Colon (tissue), 2 donors: ENCODE measurements around the gene MYH2.
"Not testable (repeated sequence)": the region's sequence is repeated elsewhere in the genome, so short reads cannot be mapped to it uniquely, and the experiment has no call there.

ENCODE experiments used
- FAIRE-seq: peaks from 2 replicates; lab custom pipeline; 2012; peaks lifted over from hg19 to GRCh38; lab: Jason Lieb, UNC
- donor health status: control.
- donor health status: control.

Gene MYH2

DNA sequence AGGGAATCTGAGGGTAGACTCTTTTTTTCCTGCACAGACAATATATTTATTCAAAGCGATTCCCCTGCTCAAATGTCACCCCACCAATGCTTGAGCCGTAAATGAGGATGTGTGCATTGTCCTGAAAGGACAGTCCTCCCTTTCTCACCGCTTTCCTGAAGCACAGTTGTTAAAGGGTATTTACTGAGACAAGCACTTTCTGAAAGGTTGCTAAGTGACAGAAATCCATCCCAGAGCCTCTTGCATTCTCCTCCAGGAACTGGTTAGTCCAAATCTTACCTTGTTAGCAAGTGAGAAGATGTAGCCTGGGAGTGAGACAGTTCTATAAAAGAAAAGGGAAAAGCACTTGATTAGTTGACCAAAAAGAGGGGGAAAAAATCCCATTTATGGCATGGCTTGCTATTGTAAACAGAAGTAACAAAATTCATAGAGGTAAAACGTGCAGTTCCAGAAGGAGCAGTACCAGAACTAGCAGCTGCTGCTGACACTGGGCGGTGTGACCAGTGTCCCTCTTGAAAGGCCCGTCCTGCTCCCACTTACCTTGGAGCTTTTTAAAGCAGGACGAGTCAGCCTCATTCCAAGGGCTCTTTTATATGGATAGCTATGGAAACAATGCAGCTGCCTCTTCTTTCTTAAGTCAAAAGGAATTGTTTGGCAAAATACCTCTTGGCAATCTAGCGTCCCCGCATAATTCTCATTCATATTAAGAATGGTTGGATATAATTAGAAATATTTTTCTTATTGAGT is at the start of gene MYH2:
Gene MYH2 (minus strand): TSS at position 563 of the 747 bp plus-strand sequence. CDS start 1,738 bp downstream, outside the sequence.
- FAIRE-seq, result no peak

DNA sequence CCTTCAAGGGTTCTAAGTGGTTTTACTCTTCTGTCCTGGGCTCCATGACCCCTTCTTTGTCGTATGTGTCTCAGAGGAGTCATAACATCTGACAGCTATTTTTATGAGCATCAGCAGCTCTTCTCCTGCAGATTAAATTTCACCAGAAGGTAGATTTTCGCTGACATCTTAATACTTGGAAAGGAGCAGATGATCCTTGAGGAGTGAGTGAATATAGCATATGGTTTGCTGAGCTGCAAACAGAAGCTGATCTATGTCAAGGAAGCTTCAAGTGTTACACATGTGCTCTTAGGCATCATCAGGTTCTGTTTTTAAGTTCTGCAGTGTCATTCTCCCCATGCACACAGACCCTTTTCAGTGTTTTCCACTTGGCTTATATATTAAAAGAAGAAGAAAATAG is 49.2 kb upstream of the MYH2 start:
- no peak for FAIRE-seq

DNA sequence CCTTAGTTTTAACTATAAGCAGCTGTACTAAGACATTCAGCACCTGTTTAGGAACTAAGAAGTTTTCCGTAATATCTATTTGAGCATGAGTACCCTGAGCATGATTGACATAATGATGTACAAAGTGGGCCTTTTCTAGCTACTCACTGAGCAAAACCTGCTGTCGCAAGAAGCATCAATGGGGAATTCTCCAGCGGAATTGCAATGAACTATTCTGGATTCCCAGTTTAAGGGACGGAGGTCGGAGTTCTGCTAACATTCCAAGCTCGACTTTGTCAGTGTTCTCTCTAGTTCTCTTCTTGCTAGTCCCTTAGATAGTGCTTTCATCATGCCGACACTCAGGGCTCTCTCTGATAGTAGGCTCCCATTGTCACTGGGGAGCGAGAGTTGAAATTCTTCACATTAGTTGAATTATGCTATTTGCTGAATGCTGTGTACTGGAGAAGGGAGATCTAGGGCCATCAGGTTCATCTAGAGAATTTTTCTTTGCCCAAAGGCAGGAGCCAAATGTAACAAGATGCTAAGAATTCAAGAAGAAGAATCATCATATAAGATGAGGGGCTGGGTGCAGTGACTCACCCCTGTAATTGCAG is 40.2 kb upstream of the MYH2 start:
- FAIRE-seq, result no peak

DNA sequence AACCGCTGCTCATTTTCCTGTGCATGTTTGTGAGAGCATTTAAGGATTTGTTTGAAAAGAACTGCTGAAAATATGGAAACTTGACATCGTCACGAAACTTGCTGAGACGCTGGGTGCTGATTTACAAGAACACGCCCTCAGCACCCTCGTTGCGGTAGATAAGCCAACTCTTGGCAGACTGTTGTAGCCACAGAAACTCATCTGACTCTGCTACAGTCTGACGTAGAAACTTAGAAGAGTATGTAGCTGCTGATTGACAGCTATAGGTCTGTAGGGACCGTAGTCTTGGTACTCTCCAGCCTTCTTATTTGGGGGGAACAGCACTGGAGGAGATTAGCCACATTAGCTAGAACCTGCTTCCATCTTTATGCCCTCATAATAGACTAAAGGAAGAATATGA is 36.1 kb upstream of the MYH2 start:
- no peak for FAIRE-seq

DNA sequence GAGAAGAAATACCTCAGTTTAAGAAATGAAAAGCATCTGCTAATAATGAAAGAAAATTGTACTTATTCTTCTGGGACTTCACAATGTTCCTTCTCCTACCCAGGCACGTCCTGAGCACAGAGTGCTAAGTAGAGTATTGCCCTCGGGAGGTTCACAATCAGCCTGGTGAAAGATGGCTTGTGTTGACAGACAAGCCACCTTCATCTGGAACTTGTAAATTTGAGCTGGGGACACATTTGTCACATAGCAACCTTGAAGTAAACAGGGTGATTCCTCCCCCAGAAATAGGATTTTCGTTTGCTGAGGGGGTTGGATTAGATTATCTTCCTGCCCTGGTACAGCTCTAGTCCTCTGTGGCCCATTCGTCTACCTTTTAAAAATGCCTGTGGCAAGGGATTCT is 34.4 kb upstream of the MYH2 start:
- no peak for FAIRE-seq

DNA sequence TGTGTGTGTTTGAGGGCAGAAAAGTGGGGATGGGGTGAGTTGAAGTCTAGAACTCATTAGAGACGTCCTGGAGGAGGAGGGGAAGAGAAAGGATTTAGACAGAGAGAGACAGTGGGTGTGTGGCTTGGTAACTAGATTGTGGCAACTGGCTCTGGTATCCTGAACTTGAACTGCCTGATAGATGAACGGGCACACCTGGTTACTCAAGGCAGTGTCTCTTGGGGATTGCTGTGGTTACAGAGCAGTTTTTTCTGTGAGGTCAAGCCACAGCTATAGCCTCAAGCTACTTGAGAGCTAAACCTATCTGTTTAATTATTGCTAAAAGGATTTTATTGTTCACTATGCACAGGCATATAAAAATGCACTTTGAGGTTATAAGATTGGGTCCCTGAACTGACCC is 29.8 kb upstream of the MYH2 start:
- FAIRE-seq, result no peak

DNA sequence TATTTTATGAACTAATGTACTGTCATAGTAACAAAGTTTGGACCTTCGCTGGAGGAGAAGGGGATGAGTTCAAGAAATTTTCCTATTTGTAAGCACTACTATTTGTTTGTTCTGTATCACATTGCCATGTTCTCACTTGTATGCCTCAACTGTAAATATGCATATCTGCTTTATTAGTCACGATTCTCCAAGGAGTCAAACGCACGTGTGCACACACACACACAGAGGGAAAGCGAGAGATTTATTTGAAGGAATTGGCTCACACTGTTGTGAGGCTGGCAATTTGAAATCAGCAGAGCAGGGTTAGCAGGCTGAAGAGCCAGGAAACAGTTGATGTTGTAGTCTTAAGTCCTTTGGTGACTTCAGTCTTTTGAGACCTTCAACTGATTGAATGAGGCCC is 24.9 kb upstream of the MYH2 start:
- no peak for FAIRE-seq

DNA sequence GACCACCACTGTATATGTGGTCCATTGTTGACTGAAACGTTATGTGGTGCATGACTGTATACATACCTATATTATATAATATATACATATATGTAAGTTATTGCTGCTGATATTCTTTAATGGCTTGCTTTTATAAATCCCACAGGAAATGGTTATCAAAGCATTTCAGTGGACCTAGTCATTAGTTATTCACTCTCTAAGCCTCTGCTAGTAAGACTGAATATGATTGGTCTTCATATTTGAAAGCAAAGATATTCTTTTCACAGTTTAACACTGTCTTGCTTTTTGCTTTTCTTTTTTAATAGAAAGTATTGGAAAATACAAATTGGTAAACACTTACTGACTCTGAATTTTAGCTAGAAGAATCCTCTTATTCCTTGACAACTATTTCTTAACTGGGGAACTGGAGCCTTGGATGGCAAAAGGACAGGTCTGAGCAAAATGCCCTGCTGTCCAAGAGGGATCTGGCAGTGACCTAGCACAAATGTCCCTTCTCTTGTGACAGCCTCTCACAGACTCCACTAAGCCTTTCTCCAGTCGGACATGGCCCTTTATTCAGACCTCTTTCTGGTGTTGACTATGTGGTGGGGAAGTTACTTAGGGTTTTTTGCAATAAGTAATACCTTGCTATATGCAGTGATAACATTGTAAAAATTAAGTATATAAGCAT is 14.7 kb upstream of the MYH2 start:
- no peak for FAIRE-seq

DNA sequence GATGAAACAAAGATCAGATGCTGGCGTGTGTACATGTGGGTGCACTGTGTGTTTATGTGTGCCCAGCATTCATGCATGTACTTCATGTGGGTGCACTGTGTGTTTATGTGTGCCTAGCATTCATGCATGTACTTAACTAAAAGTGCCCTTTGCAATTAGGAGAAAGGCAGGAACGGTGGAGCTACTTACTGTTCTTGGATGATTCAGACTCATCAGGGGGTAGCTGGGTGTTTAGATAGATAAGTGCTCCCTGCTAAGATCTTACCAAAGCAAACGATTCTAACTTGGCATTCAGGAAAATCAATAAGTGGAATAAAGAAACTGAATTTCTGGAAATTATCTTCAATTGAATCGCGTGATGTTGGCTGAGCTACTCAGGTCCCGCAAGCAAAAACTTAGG is 8.6 kb upstream of the MYH2 start:
- FAIRE-seq, result no peak

DNA sequence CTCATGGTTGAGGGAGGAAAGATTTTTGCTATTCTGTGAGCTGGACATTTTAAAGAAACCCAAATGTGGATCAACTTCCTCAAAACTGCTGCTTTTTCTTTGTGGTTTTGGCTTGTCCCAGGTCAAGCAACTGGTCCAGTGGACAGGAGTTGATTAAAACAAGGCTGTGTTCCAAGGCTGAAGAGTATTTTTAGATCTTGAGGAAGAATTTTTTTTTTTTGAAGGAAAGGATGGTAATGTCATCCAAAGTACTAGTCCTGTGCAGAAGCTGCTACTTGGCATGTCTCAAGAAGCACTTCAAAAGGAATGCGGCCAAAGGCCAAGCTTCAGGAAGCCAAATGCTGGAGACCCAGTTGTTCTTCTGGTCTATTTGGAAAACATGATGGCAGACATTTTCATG is 8.0 kb upstream of the MYH2 start:
- FAIRE-seq, result no peak

DNA sequence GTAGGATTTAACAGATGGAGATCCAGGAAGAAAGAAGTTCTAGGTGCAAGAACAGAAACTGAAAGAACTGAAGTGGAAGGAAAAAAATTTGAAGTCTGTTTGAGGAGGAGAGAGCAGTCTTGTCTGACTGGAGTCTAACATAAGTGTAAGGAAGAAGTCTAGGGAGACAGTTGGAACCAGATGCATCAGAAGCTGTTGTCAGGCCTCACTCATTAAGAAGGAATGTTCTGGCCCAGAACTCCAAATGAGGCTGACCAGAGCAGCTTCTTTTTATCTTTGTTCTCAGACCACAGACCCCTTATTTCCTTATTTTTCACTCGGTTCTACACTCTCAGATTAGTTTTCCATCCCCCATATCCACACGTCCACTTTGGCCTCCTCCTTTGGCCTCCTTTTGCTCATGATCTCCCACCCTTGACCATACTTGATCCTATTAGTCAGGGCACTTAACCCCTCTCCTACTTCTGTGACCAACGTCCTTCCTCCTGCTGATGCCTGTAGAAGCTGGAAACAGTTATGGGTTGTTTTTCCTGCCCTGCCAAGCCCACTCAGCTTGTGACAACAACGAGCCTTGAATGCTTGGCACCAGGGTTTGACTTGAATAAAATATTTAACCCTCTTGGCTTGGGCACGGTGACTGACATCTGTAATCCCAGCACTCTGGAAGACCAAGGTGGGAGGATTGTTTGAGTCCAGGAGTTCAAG is 7.0 kb upstream of the MYH2 start:
- no peak for FAIRE-seq

DNA sequence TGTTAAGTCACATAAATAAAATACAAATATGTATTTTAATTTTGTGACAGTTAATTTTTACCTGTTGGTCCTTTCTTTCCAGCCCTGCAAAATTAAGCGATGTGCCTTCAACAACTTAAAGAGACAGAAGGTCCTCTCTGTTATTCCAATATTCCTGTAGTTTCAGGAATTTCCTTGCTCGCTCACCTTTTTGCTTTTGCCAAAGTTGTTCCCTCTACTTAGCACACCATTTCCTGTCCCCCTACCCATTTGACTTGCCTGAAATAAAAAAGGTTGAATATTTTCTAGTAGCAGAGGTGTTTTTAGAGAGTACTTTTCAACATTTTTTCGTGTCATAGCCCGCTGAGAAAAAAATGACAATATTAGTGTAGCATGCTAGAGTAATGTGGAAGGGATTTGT is 556 bp upstream of the MYH2 start:
- FAIRE-seq, result no peak

DNA sequence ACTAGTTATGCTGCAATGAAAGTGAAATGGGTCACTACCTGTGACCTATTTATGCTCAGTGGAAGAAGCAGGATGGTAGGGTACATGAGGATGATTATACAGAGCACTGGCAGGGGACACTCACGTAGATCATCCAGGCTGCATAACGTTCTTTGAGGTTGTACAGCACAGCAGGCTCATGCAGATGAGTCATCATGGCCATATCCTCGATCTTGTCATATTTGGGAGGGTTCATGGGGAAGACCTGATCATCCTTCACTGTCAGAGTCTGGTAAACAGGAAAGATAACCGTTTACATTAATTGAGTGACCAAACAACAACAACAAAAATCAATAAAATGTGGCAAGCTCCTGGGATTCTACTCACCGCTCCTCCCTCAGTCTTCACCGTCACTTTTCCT is 2.1 kb downstream of the MYH2 start:
- FAIRE-seq, result no peak

DNA sequence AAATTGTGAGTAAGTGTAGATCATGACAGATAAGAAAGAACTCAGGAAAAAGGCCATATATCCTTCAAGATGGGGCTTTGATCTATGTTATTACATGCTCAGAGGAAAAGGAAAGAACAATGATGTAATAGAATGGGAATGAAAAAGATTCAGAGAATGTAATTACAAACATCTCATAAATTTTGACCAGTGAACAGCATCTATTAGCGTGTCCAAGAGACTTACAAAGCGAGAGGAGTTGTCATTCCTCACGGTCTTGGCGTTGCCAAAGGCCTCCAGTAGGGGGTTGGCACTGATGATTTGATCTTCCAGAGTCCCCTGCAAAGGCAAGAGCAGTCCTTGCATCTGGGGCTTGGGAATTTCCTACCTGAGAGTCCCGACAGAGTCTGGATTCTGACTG is 6.0 kb downstream of the MYH2 start:
- not testable (repeated sequence) for FAIRE-seq

DNA sequence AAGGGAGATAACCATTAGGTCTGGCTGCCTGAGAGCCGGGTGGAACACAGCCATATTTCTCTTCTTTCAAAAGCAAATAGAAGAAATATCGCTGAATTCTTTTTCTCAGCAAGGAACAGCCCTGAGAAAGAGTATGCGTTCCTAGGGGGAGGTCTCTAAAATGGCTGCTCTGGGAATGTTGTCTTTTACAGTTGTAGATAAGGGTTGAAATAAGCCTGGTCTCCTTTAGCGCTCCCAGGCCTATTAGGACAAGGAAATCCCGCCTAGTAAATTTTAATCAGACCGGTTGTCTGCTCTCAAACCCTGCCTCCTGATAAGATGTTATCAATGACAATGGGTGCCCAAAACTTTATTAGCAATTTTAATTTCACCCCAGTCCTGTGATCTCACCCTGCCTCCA is 8.3 kb downstream of the MYH2 start:
- not testable (repeated sequence) for FAIRE-seq

DNA sequence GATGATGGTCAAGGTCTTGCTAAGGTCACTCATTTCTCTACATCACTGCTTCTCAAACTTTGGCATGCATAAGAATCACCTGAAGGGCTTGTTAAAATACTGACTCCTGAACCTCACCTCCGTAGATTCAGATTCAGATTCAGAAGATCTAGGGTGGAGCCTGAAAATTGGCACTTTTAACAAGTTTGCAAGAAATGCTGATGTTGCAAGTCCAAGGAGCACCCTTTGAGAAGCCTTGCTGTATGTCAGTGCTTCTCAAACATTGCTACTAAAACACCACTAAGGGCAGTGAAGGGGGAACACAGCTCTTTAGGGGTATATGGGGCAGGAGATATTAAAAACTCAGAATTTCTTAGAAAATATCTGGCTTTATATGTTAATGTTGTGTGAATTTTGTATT is 17.4 kb downstream of the MYH2 start:
- no peak for FAIRE-seq

DNA sequence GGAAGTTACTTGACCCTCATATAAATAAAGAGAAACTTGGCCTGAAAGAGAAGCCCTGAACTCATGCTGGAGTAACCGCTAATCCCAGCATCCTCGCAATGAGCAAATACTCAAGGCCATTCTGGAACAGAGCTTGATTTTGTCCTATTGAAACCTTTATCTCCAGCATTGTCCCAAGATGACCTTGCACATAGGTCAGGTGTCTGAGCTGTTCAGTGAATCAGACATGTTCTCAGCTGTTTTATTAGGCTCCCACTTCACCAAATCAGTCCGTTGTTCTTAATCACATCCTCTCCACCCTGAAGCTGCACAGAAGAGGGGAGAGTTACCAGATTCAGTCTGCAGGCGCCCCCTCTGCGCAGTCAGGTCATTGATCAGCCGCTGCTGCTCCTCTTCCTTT is 22.0 kb downstream of the MYH2 start:
- FAIRE-seq, result no peak

DNA sequence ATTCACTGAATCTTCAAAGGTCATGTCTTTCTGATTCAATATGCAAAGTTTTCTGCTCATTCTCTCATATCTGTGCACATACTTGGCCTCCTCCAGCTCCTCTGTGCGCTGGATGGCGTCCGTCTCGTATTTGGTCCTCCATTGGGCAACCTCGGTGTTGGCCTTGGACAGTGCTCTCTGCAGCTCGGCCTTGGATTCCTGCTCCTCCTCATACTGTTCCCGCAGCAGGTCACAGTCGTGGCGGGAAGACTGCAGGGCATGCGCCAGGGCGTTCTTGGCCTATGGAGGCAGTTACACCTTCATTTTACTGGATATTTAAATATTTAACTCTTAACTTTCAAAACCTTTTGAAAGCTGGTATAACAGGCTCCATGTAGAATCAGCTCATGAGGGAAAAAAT is 22.9 kb downstream of the MYH2 start:
- FAIRE-seq, result no peak

DNA sequence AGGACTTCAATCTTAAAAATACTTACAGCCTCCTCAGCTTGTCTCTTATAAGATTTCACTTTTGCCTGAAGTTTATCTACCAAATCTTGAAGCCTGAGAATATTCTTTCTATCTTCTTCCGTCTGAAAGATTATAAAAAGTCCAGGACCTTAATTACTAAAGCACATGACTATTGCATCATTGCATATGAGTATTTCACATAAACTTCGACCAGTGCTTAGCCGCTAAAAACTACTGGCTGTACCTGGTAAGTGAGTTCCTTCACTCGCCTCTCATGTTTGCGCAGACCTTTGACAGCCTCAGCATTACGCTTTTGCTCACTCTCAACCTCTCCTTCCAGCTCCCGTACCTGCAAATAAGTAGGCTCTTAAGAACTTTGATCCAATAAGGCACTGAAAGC is 26.4 kb downstream of the MYH2 start:
- FAIRE-seq, result no peak

DNA sequence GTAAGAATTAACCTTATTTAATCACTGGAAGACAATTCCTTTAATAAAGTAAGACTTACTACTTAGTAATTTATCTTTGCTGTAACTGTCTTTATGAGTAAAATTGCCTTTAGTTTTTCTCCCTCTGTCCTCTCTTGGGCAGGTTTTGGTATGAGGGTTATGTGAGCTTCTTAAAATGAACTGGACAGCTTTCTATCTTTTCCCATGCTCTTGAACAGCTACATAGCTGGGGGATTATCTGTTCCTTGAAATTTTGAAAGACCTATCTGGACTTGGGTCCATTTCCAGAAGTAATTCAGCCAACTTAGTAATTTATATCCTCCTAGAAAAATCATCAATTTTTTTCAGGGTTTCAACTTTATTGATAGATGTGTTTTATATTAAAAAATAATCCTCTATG is 27.5 kb downstream of the MYH2 start:
- no peak for FAIRE-seq

DNA sequence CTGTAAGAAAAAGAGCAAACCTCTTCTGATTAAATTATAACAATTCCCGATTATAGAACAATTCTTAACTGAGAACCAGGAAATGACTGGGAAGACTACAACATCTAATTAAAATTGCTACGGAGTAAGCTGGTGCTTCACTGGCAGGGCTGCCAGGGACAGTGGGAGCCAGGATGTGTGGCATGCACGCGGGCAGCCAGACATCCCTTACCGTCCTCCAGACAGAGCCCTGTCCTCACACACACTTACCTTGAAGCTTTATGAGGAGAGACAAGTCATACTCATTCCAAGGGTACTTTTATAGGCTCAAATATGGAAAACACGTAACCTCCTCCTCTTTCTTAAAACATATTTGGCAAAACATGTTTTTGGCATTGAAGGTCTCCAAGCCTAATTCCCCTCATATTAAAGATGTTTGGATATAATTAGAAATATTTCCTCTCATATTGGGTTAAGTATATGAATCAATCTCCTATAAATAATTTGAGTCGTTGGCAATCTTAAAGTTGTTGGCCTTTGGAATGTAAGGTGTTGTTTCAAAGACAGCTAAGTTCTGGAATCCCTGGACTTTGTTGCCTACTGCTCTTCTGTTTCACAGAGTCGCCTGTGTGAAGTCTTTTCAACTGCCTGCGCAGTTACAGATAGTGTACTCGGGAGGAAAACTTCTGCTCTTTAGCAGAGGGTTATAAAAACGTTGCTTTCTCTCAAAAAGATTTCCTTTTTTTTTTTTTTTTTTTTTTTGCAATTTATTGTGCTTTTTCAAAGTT is 31.0 kb downstream of the MYH2 start, which contains the start of gene MYH1:
Gene MYH1 (minus strand): TSS at position 272 of the 767 bp plus-strand sequence. CDS start 1,900 bp downstream, outside the sequence.
- FAIRE-seq, result no peak

DNA sequence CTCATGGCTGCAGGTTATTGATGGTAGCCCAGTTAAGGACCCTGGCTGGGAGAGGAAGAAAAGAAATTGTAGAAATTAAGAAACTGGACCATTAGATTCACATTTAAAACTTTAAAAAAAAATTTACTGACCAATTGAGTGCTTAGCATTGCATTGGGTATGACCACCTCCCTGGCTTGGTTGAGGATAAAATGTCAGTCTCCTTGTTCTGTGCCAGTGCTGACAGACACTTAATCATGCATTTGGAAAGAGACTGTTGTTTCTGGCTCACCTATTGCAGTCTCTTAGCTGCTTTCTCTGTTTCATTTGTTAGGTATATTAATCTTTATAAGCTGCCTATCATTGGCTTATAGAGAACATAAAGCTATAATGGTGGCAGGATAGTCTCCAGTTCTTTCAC is 32.8 kb downstream of the MYH2 start:
- no peak for FAIRE-seq
